ENCODE measurements around the gene LMO1. TPM values are rescaled to one million over a fixed set of nuclear protein-coding genes. Genes with fewer than 3 reads are reported as not detected.

The LMO1 gene
- polyA plus RNA-seq, 1 donor (not counting 4 experiments of a cell fraction or from before 2014, with no cell fraction given), result 0.08 TPM

DNA sequence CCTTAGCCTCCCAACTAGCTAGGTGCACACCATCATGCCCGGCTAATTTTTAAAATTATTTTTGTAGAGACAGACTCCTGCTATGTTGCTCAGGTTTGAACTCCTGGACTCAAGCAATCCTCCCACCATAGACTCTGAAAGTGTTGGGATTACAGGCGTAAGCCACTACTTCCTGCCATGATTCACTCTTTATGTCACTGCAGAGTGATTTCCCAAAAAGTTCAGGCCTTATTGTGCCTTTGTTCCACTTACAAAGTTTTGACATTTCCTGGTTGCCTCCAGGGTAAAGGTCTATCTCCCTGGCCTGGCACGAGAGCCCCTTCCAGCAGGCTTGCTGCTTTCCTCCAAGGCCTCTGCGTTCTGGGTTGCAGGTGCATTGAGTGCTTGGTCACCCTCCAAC, 50.3 kb downstream of the LMO1 start:
- H3K27me3 ChIP-seq (ENCODE audit: control insufficient read depth, extremely low read depth, insufficient read depth, low read length), result peaks cover 8% of the 10 kb centered on the region
- DNase-seq (ENCODE audit: low read depth, low spot score), result no peak
- H3K79me2 ChIP-seq (ENCODE audit: control insufficient read depth, insufficient read depth, low read length), result no peaks in the 10 kb centered on the region
- no peak overlapping the region for H3K4me2 ChIP-seq (ENCODE audit: control insufficient read depth, extremely low read depth, insufficient read depth, low read depth, low read length)
- no peak overlapping the region for H2AFZ ChIP-seq (ENCODE audit: control insufficient read depth, low read length)
- H3K36me3 ChIP-seq (ENCODE audit: control insufficient read depth in 2 of 2, extremely low read depth in 1 of 2, insufficient read depth in 2 of 2, low read length in 2 of 2), result no peaks in the 10 kb centered on the region
- no peaks in the 10 kb centered on the region for H3K4me1 ChIP-seq (ENCODE audit: control insufficient read depth, extremely low read depth, insufficient read depth, low read length)
- no peaks in the 10 kb centered on the region for H3K9me3 ChIP-seq (ENCODE audit: control insufficient read depth, low read depth, low read length)
- no peak overlapping the region for H3K4me3 ChIP-seq (ENCODE audit: control insufficient read depth in 2 of 3, extremely low read depth in 1 of 3, insufficient read depth in 2 of 3, low read depth in 1 of 3, low read length in 3 of 3)
- H3K9me1 ChIP-seq (ENCODE audit: control insufficient read depth, extremely low read depth, insufficient read depth, low read length), result no peaks in the 10 kb centered on the region
- FAIRE-seq, result no peak
- no peaks in the 10 kb centered on the region for H4K20me1 ChIP-seq (ENCODE audit: control insufficient read depth, extremely low read depth, insufficient read depth, low read length)
- H3K9ac ChIP-seq (ENCODE audit: control insufficient read depth, extremely low read depth, insufficient read depth, low read length), result no peak overlapping the region
- dilution Hi-C loops (cut with MboI; ENCODE audit: extremely low pct_ligation_motif_present, low sequenced_read_pairs), result loop anchor here (25.0 kb wide), 1 partner anchor 349 kb away; no protein-coding TSS in a partner anchor
- no peak overlapping the region for H3K27ac ChIP-seq (ENCODE audit: control insufficient read depth, insufficient read depth, low read length)
- no peak for TF ChIP-seq EZH2 (IDR thresholded peaks at IDR 0.05; ENCODE audit: low read length)
- TF ChIP-seq, protein P1, sequence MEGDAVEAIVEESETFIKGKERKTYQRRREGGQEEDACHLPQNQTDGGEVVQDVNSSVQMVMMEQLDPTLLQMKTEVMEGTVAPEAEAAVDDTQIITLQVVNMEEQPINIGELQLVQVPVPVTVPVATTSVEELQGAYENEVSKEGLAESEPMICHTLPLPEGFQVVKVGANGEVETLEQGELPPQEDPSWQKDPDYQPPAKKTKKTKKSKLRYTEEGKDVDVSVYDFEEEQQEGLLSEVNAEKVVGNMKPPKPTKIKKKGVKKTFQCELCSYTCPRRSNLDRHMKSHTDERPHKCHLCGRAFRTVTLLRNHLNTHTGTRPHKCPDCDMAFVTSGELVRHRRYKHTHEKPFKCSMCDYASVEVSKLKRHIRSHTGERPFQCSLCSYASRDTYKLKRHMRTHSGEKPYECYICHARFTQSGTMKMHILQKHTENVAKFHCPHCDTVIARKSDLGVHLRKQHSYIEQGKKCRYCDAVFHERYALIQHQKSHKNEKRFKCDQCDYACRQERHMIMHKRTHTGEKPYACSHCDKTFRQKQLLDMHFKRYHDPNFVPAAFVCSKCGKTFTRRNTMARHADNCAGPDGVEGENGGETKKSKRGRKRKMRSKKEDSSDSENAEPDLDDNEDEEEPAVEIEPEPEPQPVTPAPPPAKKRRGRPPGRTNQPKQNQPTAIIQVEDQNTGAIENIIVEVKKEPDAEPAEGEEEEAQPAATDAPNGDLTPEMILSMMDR (optimal IDR thresholded peaks at IDR 0.05 in 1 of 3, IDR thresholded peaks at IDR 0.05 in 1 of 3, conservative IDR thresholded peaks at IDR 0.05 in 1 of 3; ENCODE audit: extremely low read depth in 1 of 3, insufficient read depth in 2 of 3, low read length in 3 of 3), result no peak

DNA sequence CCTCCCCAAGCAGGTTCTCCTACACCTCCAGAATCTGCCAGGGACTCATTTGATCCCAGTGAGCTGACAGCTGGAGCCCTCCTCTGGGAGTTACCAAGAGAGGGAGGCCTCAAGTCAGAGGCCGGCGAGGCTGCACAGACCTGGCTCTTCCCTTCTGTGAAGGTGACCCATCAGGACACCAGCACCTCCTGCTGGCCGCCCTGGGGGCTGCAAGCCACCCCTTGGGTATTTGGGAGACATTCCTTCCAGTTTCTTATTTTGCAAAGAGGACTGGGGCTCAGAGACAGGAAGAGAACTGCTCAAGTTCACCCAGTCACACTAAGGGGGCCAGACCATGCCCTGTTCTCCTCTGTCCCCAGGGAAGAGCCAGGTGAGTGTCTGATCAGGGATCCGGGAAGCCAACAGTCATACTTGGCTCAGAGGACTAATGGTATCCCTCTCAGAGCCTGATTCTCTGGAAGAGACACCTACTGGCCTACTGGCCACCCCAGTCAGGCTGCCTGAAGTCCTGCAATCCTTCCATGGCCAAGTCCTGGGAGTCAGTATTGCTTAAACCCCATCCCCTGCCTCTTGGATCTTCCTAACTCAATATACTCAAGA, 54.4 kb downstream of the LMO1 start:
- Histone ChIP-seq H4K20me1 (ENCODE audit: control insufficient read depth, extremely low read depth, insufficient read depth, low read length) (no peaks in the 10 kb centered on the region), H3K27ac (ENCODE audit: control insufficient read depth, insufficient read depth, low read length) (no peak overlapping the region), H3K27me3 (ENCODE audit: control insufficient read depth, extremely low read depth, insufficient read depth, low read length) (peaks cover 4% of the 10 kb centered on the region), H3K9ac (ENCODE audit: control insufficient read depth, extremely low read depth, insufficient read depth, low read length) (no peak overlapping the region), H3K9me1 (ENCODE audit: control insufficient read depth, extremely low read depth, insufficient read depth, low read length) (no peaks in the 10 kb centered on the region), H3K79me2 (ENCODE audit: control insufficient read depth, insufficient read depth, low read length) (no peaks in the 10 kb centered on the region), H2AFZ (ENCODE audit: control insufficient read depth, low read length) (no peak overlapping the region), H3K9me3 (ENCODE audit: control insufficient read depth, low read depth, low read length) (no peaks in the 10 kb centered on the region), H3K4me2 (ENCODE audit: control insufficient read depth, extremely low read depth, insufficient read depth, low read depth, low read length) (no peak overlapping the region), H3K4me3 (ENCODE audit: control insufficient read depth in 2 of 3, extremely low read depth in 1 of 3, insufficient read depth in 2 of 3, low read depth in 1 of 3, low read length in 3 of 3) (no peak overlapping the region), H3K4me1 (ENCODE audit: control insufficient read depth, extremely low read depth, insufficient read depth, low read length) (no peaks in the 10 kb centered on the region), H3K36me3 (ENCODE audit: control insufficient read depth in 2 of 2, extremely low read depth in 1 of 2, insufficient read depth in 2 of 2, low read length in 2 of 2) (no peaks in the 10 kb centered on the region)
- TF ChIP-seq EZH2 (IDR thresholded peaks at IDR 0.05; ENCODE audit: low read length), result no peak
- TF ChIP-seq, protein P1 (optimal IDR thresholded peaks at IDR 0.05 in 1 of 3, IDR thresholded peaks at IDR 0.05 in 1 of 3, conservative IDR thresholded peaks at IDR 0.05 in 1 of 3; ENCODE audit: extremely low read depth in 1 of 3, insufficient read depth in 2 of 3, low read length in 3 of 3), result peak; percentile 42 to 67 (median 47)
- dilution Hi-C loops (cut with MboI; ENCODE audit: extremely low pct_ligation_motif_present, low sequenced_read_pairs), result loop anchor here (25.0 kb wide), 1 partner anchor 353 kb away; no protein-coding TSS in a partner anchor
- no peak for FAIRE-seq
- no peak for DNase-seq (ENCODE audit: low read depth, low spot score)

All from keratinocyte (primary cell).